Hepatocyte (in vitro differentiated cells): Measurements from ENCODE around the gene PAX3. TPM values are rescaled to one million over a fixed set of nuclear protein-coding genes. Genes with fewer than 3 reads are reported as not detected.

Source experiments
- DNase-seq: peaks from one replicate; pipeline ENCODE4 v3.0.0-alpha.2; 2016; ENCODE audit warnings: low spot score
- H2AFZ ChIP-seq: fragments of 200-600 bp; sonication (generic); 2 replicates; pipeline ENCODE4 v1.6.0; 2016; ENCODE audit warnings: antibody characterized with exemption, mild to moderate bottlenecking
- H3K27ac ChIP-seq: fragments of 200-600 bp; sonication (generic); 2 replicates; pipeline ENCODE4 v1.5.1; 2016; ENCODE audit warnings: mild to moderate bottlenecking
- H3K27me3 ChIP-seq: fragments of 200-600 bp; sonication (generic); 2 replicates; pipeline ENCODE4 v1.6.1; 2016
- H3K36me3 ChIP-seq: fragments of 200-600 bp; sonication (generic); replicated peaks from 2 replicates; pipeline ENCODE4 v1.5.1; 2016; ENCODE audit warnings: low read depth; ENCODE audit not compliant: insufficient read depth
- H3K4me1 ChIP-seq: fragments of 200-600 bp; sonication (generic); 2 replicates; pipeline ENCODE4 v1.5.1; 2016; ENCODE audit warnings: mild to moderate bottlenecking, moderate library complexity; ENCODE audit not compliant: insufficient read depth
- H3K4me2 ChIP-seq: fragments of 200-600 bp; sonication (generic); 2 replicates; pipeline ENCODE4 v1.6.0; 2016
- H3K4me3 ChIP-seq: fragments of 200-600 bp; sonication (generic); 2 replicates; pipeline ENCODE4 v1.5.1; 2016; ENCODE audit warnings: mild to moderate bottlenecking
- H3K79me2 ChIP-seq: fragments of 200-600 bp; sonication (generic); 2 replicates; pipeline ENCODE4 v1.6.0; 2017; ENCODE audit warnings: mild to moderate bottlenecking
- H3K9me2 ChIP-seq: fragments of 200-600 bp; sonication (generic); replicated peaks from 2 replicates; pipeline ENCODE4 v1.6.0; 2017; ENCODE audit warnings: mild to moderate bottlenecking; ENCODE audit not compliant: insufficient read depth
- H3K9me3 ChIP-seq: fragments of 200-600 bp; sonication (generic); 2 replicates; pipeline ENCODE4 v1.5.1; 2016; ENCODE audit warnings: low read depth, mild to moderate bottlenecking
- H4K20me1 ChIP-seq: fragments of 200-600 bp; sonication (generic); 2 replicates; pipeline ENCODE4 v1.6.0; 2016; ENCODE audit warnings: mild to moderate bottlenecking; ENCODE audit not compliant: insufficient read depth, poor library complexity, severe bottlenecking
- CTCF ChIP-seq: fragments of 200-600 bp; sonication (generic); IDR thresholded peaks from 2 replicates; pipeline ENCODE4 v1.5.1; 2016; ENCODE audit warnings: antibody characterized with exemption, mild to moderate bottlenecking; ENCODE audit not compliant: poor library complexity
- EZH2 ChIP-seq: fragments of 200-600 bp; sonication (generic); IDR thresholded peaks from 2 replicates; pipeline ENCODE4 v1.6.1; 2016; ENCODE audit warnings: antibody characterized with exemption, mild to moderate bottlenecking, borderline replicate concordance
- EZH2phosphoT487 ChIP-seq: fragments of 200-600 bp; sonication (generic); IDR thresholded peaks from one replicate; pipeline ENCODE4 v1.6.1; 2018; ENCODE audit warnings: antibody characterized with exemption, mild to moderate bottlenecking, low read depth, moderate library complexity; ENCODE audit not compliant: unreplicated experiment, severe bottlenecking
- WGBS: methylation state at CpG from one replicate; pipeline ENCODE4 v1.1.6; 2016; ENCODE audit warnings: low lambda C conversion rate; ENCODE audit errors: missing lambda C conversion rate; 5-methylcytosine and 5-hydroxymethylcytosine counted together
- polyA plus RNA-seq: library from polyadenylated mRNA; unstranded; fragments of >200 nt; fragmentation: Nextera tagmentation; extraction: Ambion mirVana; gene quantifications from 2 replicates; pipeline ENCODE4 v1.2.1, GENCODE V29; 2016
- total RNA-seq: library from RNA; depleted of rRNA; stranded (reverse); fragments of >200 nt; gene quantifications from 2 replicates; pipeline ENCODE4 v1.2.3, GENCODE V29; 2014

The PAX3 gene
- total and polyA plus RNA-seq, 2 experiments from 2014 or later: not detected

DNA sequence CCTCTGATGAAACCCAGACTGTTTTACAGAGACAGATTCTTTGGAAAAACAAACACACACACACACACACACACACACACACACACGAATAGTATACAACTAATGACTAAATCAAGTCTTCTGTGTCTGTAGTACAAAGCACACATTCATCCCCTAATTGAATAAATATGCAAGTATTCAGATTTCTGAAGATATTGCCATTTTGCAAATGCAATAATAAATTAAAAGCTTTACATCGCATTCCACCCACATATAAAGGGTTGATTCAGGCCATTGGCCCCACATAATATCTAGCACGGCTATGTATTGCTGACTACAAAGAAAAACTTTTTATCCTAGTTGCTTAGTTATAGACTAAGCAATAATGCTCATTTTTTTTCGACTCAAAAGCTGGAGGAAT, 86.2 kb downstream of the PAX3 start:
- H3K36me3 ChIP-seq: no peaks in the 10 kb centered on the region
- H3K79me2 ChIP-seq: no peaks in the 10 kb centered on the region
- 87% methylated on average over 4 of the region's 4 CpGs for WGBS
- no peak overlapping the region for H3K27ac ChIP-seq
- no peak for DNase-seq
- H3K9me3 ChIP-seq: no peaks in the 10 kb centered on the region
- H2AFZ ChIP-seq: no peak overlapping the region
- TF ChIP-seq CTCF (no peak), EZH2 (no peak), EZH2phosphoT487 (no peak)
- no peaks in the 10 kb centered on the region for H3K4me1 ChIP-seq
- H3K4me2 ChIP-seq: no peak overlapping the region
- H3K4me3 ChIP-seq: no peak overlapping the region
- no peaks in the 10 kb centered on the region for H3K9me2 ChIP-seq
- H3K27me3 ChIP-seq: peaks cover 39% of the 10 kb centered on the region
- no peaks in the 10 kb centered on the region for H4K20me1 ChIP-seq

DNA sequence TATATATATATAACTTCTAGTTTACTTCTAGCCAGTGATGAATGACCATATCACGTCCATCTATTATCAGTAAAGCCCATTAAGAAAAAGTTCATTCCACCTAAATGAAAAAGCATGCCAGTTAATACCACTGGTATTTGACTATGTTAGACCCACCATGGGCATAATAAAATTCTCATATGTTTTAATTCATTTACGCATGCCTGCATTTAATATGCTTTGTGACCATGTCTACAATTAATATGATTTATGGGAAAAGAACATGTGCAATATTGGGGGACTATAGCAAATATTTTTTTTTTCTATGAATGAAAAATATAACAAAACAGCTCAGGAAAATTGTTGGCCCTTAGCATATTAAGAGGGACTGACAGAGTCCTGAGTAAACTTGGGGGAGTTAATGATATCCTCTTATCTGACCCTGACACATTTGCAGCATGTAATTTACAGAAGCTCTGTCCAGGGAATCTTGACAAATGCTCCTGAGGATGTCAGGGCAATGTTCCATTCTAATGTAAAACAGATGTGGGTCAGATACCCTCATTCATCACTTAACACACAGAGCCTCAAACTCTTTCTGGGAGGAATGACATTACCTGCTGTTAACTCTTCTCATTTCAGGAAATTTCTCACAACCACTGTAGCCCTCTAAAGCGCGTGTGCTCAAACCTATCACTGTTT, 90.6 kb downstream of the PAX3 start:
- no peaks in the 10 kb centered on the region for H3K4me1 ChIP-seq
- no peak for DNase-seq
- no peaks in the 10 kb centered on the region for H3K79me2 ChIP-seq
- H3K4me2 ChIP-seq: no peak overlapping the region
- peaks cover 16% of the 10 kb centered on the region for H3K27me3 ChIP-seq
- H2AFZ ChIP-seq: no peak overlapping the region
- H3K9me3 ChIP-seq: no peaks in the 10 kb centered on the region
- no peak overlapping the region for H3K4me3 ChIP-seq
- H3K36me3 ChIP-seq: no peaks in the 10 kb centered on the region
- TF ChIP-seq EZH2phosphoT487 (no peak), EZH2 (no peak), CTCF (no peak)
- H3K27ac ChIP-seq: no peak overlapping the region
- no peaks in the 10 kb centered on the region for H4K20me1 ChIP-seq
- 59% methylated on average over 4 of the region's 4 CpGs for WGBS
- H3K9me2 ChIP-seq: no peaks in the 10 kb centered on the region

DNA sequence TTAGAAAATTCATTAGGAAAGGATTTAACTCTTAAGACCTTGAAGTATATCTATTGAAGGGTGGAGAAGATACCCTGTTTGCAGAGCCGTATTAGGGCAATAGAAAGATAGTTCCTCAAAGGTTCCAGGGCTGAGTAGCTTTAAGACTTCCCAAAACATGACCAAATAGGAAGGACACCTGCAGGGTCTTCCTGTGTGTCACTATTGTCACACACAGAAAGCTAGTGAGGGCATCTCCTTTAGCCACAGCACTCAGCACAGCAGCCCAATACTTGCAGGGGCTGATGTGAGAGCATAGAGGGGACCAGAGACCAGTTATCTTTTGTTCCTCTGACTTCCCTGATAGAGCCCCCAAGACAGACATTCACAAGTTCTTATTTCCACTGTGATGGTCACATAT, 93.7 kb downstream of the PAX3 start:
- no peaks in the 10 kb centered on the region for H3K9me3 ChIP-seq
- no peaks in the 10 kb centered on the region for H3K4me1 ChIP-seq
- H3K36me3 ChIP-seq: no peaks in the 10 kb centered on the region
- H3K9me2 ChIP-seq: no peaks in the 10 kb centered on the region
- TF ChIP-seq EZH2phosphoT487 (no peak), EZH2 (no peak), CTCF (no peak)
- no peak overlapping the region for H3K4me3 ChIP-seq
- H3K4me2 ChIP-seq: no peak overlapping the region
- H4K20me1 ChIP-seq: no peaks in the 10 kb centered on the region
- DNase-seq: no peak
- WGBS: 77% methylated on average over 1 of the region's 1 CpG
- H3K27me3 ChIP-seq: peaks cover 13% of the 10 kb centered on the region
- no peak overlapping the region for H3K27ac ChIP-seq
- H2AFZ ChIP-seq: no peak overlapping the region
- no peaks in the 10 kb centered on the region for H3K79me2 ChIP-seq
